Gastroesophageal sphincter (tissue), 4 donors: ENCODE data around the gene PKHD1. TPM values are rescaled to one million over a fixed set of nuclear protein-coding genes. Genes with fewer than 3 reads are reported as not detected.

ENCODE experiments used
- ATAC-seq: fragments of 150-250 bp; one replicate; pipeline ENCODE4 v1.9.1; 2016; ENCODE audit warnings: mild to moderate bottlenecking, moderate library complexity
- H3K27ac ChIP-seq, 4 donors: fragments of 200-600 bp; sonication (generic) in 3 of 4; 1 replicate in 3 of 4; 2 replicates in 1 of 4; pipeline ENCODE4 v1.5.1; 2016 to 2019
- H3K27me3 ChIP-seq: fragments of 200-600 bp; sonication (generic); one replicate; pipeline ENCODE4 v1.5.1; 2019
- H3K36me3 ChIP-seq, 2 donors: fragments of 200-600 bp; sonication (generic); one replicate each; pipeline ENCODE4 v1.5.1; 2019; ENCODE audit warnings: control low read depth in 1 of 2
- H3K4me1 ChIP-seq, 3 donors: fragments of 200-600 bp; sonication (generic); 1 replicate in 2 of 3; 2 replicates in 1 of 3; pipeline ENCODE4 v1.5.1; 2016 to 2019; ENCODE audit warnings: control low read depth in 2 of 3
- H3K4me3 ChIP-seq, 2 donors: fragments of 200-600 bp; sonication (generic); one replicate each; pipeline ENCODE4 v1.5.1; 2019; ENCODE audit warnings: mild to moderate bottlenecking in 1 of 2, moderate library complexity in 1 of 2
- H3K9me3 ChIP-seq, 3 donors: fragments of 200-600 bp; sonication (generic); one replicate each; pipeline ENCODE4 v1.5.1; 2017 to 2019; ENCODE audit warnings: control low read depth in 2 of 3
- CTCF ChIP-seq, 4 experiments: fragments of 200-600 bp in 2 of 4; fragments of 450-650 bp in 2 of 4; sonication (generic) in 1 of 4; IDR thresholded peaks; one replicate each; pipeline ENCODE4 v1.5.1; 2017 to 2019; ENCODE audit warnings: antibody characterized with exemption in 4 of 4, mild to moderate bottlenecking in 2 of 4, moderate library complexity in 2 of 4
- EP300 ChIP-seq: sonication (generic); formaldehyde crosslinking; IDR thresholded peaks from one replicate; pipeline ENCODE4 v1.6.1; 2017; ENCODE audit warnings: antibody characterized with exemption, mild to moderate bottlenecking
- POLR2A ChIP-seq, 2 donors: fragments of 450-650 bp; IDR thresholded peaks; one replicate each; pipeline ENCODE4 v1.6.1; 2017; ENCODE audit warnings: antibody characterized with exemption in 2 of 2, mild to moderate bottlenecking in 2 of 2, moderate library complexity in 1 of 2
- POLR2AphosphoS5 ChIP-seq: sonication (generic); formaldehyde crosslinking; IDR thresholded peaks from one replicate; pipeline ENCODE4 v1.6.1; 2017; ENCODE audit warnings: antibody characterized with exemption
- WGBS, 2 donors: methylation state at CpG; one replicate each; pipeline ENCODE4 v1.1.5; 2018; ENCODE audit warnings: low coverage in 1 of 2; 5-methylcytosine and 5-hydroxymethylcytosine counted together
- total RNA-seq, 4 donors: library from RNA; depleted of rRNA; stranded (reverse); fragments of >200 nt; gene quantifications; one replicate each; pipeline ENCODE4 v1.1.0, GENCODE V29; 2016

Gene PKHD1
- total RNA-seq, 4 donors from 2014 or later: under 0.01 TPM; not detected in 3

GRCh38 chr6:52010806-52011205 lies 76.6 kb downstream of the PKHD1 start:
- TF ChIP-seq POLR2A (IDR thresholded peaks at IDR 0.05) (no peak), POLR2AphosphoS5 (no peak), EP300 (no peak), CTCF (IDR thresholded peaks at IDR 0.05) (no peak)

GRCh38 chr6:52010145-52010544 lies 77.3 kb downstream of the PKHD1 start:
- Histone ChIP-seq H3K4me1 (peaks cover 0 to 12% (median 0%) of the 10 kb centered on the region in 3 donors), H3K36me3 (no peaks in the 10 kb centered on the region), H3K27ac (no peak overlapping the region), H3K27me3 (no peaks in the 10 kb centered on the region), H3K4me3 (no peak overlapping the region), H3K9me3 (no peaks in the 10 kb centered on the region)
- ATAC-seq: no peak
- TF ChIP-seq CTCF (IDR thresholded peaks at IDR 0.05): no peak
- TF ChIP-seq EP300: no peak
- no peak for TF ChIP-seq POLR2AphosphoS5
- no peak for TF ChIP-seq POLR2A (IDR thresholded peaks at IDR 0.05)
- 45 to 85% methylated on average over 6 of the region's 6 CpGs for WGBS, 2 donors

More at GRCh38 chr6:52010806-52011205, 76.6 kb downstream of the PKHD1 start:
- H3K36me3 ChIP-seq: no peaks in the 10 kb centered on the region
- peaks cover 0 to 12% (median 0%) of the 10 kb centered on the region in 3 donors for H3K4me1 ChIP-seq
- no peak for ATAC-seq
- no peak overlapping the region for H3K27ac ChIP-seq
- H3K9me3 ChIP-seq: no peaks in the 10 kb centered on the region
- 71 to 100% methylated on average over 1 of the region's 1 CpG for WGBS, 2 donors
- H3K4me3 ChIP-seq: no peak overlapping the region
- H3K27me3 ChIP-seq: no peaks in the 10 kb centered on the region

GRCh38 chr6:52009466-52010140 lies 77.8 kb downstream of the PKHD1 start:
- no peak overlapping the region for H3K4me3 ChIP-seq
- no peak overlapping the region for H3K27ac ChIP-seq
- ATAC-seq: no peak
- H3K9me3 ChIP-seq: no peaks in the 10 kb centered on the region
- H3K36me3 ChIP-seq: no peaks in the 10 kb centered on the region
- no peak for TF ChIP-seq CTCF (IDR thresholded peaks at IDR 0.05)
- peak; percentile 9 for TF ChIP-seq POLR2AphosphoS5
- TF ChIP-seq POLR2A (IDR thresholded peaks at IDR 0.05): no peak
- TF ChIP-seq EP300: no peak
- H3K4me1 ChIP-seq: peaks cover 0 to 12% (median 0%) of the 10 kb centered on the region in 3 donors
- no peaks in the 10 kb centered on the region for H3K27me3 ChIP-seq
- 20 to 70% methylated on average over 4 to 10 of the region's 11 CpGs for WGBS, 2 donors

GRCh38 chr6:52000064-52000463 lies 87.3 kb downstream of the PKHD1 start:
- Histone ChIP-seq H3K4me3 (no peak overlapping the region), H3K4me1 (peaks cover 0 to 19% (median 3%) of the 10 kb centered on the region in 3 donors), H3K27ac (no peak overlapping the region), H3K9me3 (no peaks in the 10 kb centered on the region), H3K27me3 (no peaks in the 10 kb centered on the region), H3K36me3 (no peaks in the 10 kb centered on the region)
- TF ChIP-seq POLR2A (IDR thresholded peaks at IDR 0.05) (no peak), POLR2AphosphoS5 (no peak), EP300 (no peak), CTCF (IDR thresholded peaks at IDR 0.05) (no peak)
- ATAC-seq: no peak
- WGBS, 2 donors: 90 to 96% methylated on average over 3 of the region's 3 CpGs
